Spleen (tissue), 11 donors: ENCODE measurements around the gene PLXNA2. TPM values are rescaled to one million over a fixed set of nuclear protein-coding genes. Genes with fewer than 3 reads are reported as not detected.

Experiments used
- DNase-seq: peaks from one replicate; pipeline ENCODE4 v3.0.0-alpha.2; 2020
- H3K27ac ChIP-seq, 8 donors: fragments of 200-600 bp; sonication (generic) in 7 of 8; 1 replicate in 4 of 8; 2 replicates in 4 of 8; pipeline versions ENCODE4 v1.5.0 to v1.8.0; 2016 to 2021; ENCODE audit warnings: inconsistent platforms in 4 of 8, mild to moderate bottlenecking in 4 of 8, moderate library complexity in 1 of 8
- H3K27me3 ChIP-seq, 7 donors: fragments of 200-600 bp; sonication (generic) in 6 of 7; replicated peaks in 1 of 7; 1 replicate in 4 of 7; 2 replicates in 3 of 7; pipeline versions ENCODE4 v1.5.0 to v1.8.0; 2016 to 2021; ENCODE audit warnings: inconsistent platforms in 3 of 7, mild to moderate bottlenecking in 1 of 7
- H3K36me3 ChIP-seq, 6 donors: fragments of 200-600 bp; sonication (generic) in 5 of 6; 1 replicate in 4 of 6; 2 replicates in 2 of 6; pipeline versions ENCODE4 v1.5.0 to v1.8.0; 2016 to 2021; ENCODE audit warnings: inconsistent platforms in 2 of 6
- H3K4me1 ChIP-seq, 6 donors: fragments of 200-600 bp; sonication (generic) in 5 of 6; 1 replicate in 3 of 6; 2 replicates in 3 of 6; pipeline versions ENCODE4 v1.5.0 to v1.8.0; 2016 to 2021; ENCODE audit warnings: inconsistent platforms in 3 of 6
- H3K4me3 ChIP-seq, 8 donors: fragments of 200-600 bp; sonication (generic) in 7 of 8; 1 replicate in 4 of 8; 2 replicates in 4 of 8; pipeline versions ENCODE4 v1.5.0 to v1.8.0; 2016 to 2021; ENCODE audit warnings: inconsistent platforms in 4 of 8, mild to moderate bottlenecking in 4 of 8, moderate library complexity in 2 of 8
- H3K9me3 ChIP-seq, 8 donors: fragments of 200-600 bp; sonication (generic) in 7 of 8; 1 replicate in 4 of 8; 2 replicates in 4 of 8; pipeline versions ENCODE4 v1.5.0 to v1.8.0; 2016 to 2021; ENCODE audit warnings: inconsistent platforms in 4 of 8
- POLR2A ChIP-seq, 3 donors: fragments of 450-650 bp; IDR thresholded peaks; one replicate each; pipeline ENCODE4 v1.5.1; 2017; ENCODE audit warnings: antibody characterized with exemption in 3 of 3, mild to moderate bottlenecking in 1 of 3
- POLR2AphosphoS5 ChIP-seq, 3 donors: sonication (generic); formaldehyde crosslinking; IDR thresholded peaks; one replicate each; pipeline ENCODE4 v1.5.1; 2017; ENCODE audit warnings: antibody characterized with exemption in 3 of 3
- WGBS, 5 donors: extraction: QIAGEN DNeasy Blood & Tissue Kit in 3 of 5; methylation state at CpG; one replicate each; pipeline versions ENCODE4 v1.1.5 to v1.1.7; 2013 to 2018; 5-methylcytosine and 5-hydroxymethylcytosine counted together
- intact Hi-C: fragments of 100-400 bp; cut with DNase I; formaldehyde crosslinking; loops from one replicate; pipeline ENCODE4 v1.15.0; 2023; ENCODE audit warnings: low total_unique reads
- polyA plus RNA-seq, 3 donors: library from polyadenylated mRNA; stranded (reverse); fragments of 200-250 nt; gene quantifications; one replicate each; pipeline ENCODE4 v1.2.1, GENCODE V29; 2013
- total RNA-seq, 7 donors: library from RNA; depleted of rRNA in 3 of 7; stranded (reverse); fragments of >200 nt in 3 of 7; fragmentation: NEBNext Ultra II Directional in 4 of 7; extraction: Animal tissue kit (Norgen Biotek cat#: 25700) in 4 of 7; gene quantifications; one replicate each; pipeline versions ENCODE4 v1.1.0 to v1.2.1, GENCODE V29; 2016 to 2021
- TF ChIP-seq, protein P1 (sequence below), 11 experiments: fragments of 200-600 bp in 7 of 11; fragments of 450-650 bp in 4 of 11; sonication (generic) in 4 of 11; IDR thresholded peaks in 8 of 11; conservative IDR thresholded peaks in 3 of 11; 1 replicate in 7 of 11; 2 replicates in 4 of 11; pipeline versions ENCODE4 v1.4.0 to v1.8.0; 2016 to 2021; ENCODE audit warnings: antibody characterized with exemption in 11 of 11, inconsistent platforms in 4 of 11, mild to moderate bottlenecking in 1 of 11
- donor health status: healthy with polysubstance abuse.
- donor health status: DM: no; HTN: no; CAD: no; lungs with moderate emphysema.
- donor health status: DM: no; HTN: no; CAD: no.
- donor health status: Bipolar disorder and iron deficiency.
- donor health status: healthy.
- donor health status: DM: no; HTN: no; CAD: no.
- donor health status: DM: yes; HTN: yes; CAD: no.

PLXNA2 gene
- total and polyA plus RNA-seq, 10 donors = 0.93 to 16.9 (median 7.0) TPM

DNA sequence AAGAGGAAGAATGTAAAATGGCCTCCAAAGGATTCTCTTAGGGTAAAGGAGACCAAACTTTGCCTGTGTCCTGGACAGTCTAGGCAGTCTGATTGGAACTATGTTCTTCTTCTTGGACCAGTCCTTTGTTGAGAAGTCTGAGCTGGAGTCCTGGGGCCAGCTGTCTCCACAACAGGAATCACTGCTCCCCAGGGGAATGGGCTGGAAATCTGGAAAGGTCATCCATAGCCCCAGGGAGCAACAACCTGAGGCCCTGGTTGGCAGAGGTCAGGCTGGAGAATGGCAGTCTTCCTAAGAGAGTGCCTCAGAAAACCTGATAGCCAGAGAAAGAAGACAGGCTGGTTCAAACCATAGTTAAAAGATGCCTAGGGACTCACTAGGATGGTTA, 68.7 kb downstream of the PLXNA2 start:
- H3K9me3 ChIP-seq = no peaks in the 10 kb centered on the region
- intact Hi-C loops = no loop called here
- no peak for DNase-seq
- no peak overlapping the region for H3K4me3 ChIP-seq
- TF ChIP-seq, protein P1, sequence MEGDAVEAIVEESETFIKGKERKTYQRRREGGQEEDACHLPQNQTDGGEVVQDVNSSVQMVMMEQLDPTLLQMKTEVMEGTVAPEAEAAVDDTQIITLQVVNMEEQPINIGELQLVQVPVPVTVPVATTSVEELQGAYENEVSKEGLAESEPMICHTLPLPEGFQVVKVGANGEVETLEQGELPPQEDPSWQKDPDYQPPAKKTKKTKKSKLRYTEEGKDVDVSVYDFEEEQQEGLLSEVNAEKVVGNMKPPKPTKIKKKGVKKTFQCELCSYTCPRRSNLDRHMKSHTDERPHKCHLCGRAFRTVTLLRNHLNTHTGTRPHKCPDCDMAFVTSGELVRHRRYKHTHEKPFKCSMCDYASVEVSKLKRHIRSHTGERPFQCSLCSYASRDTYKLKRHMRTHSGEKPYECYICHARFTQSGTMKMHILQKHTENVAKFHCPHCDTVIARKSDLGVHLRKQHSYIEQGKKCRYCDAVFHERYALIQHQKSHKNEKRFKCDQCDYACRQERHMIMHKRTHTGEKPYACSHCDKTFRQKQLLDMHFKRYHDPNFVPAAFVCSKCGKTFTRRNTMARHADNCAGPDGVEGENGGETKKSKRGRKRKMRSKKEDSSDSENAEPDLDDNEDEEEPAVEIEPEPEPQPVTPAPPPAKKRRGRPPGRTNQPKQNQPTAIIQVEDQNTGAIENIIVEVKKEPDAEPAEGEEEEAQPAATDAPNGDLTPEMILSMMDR (IDR thresholded peaks at IDR 0.05 in 8 of 11, conservative IDR thresholded peaks at IDR 0.05 in 3 of 11) = no peak
- TF ChIP-seq POLR2AphosphoS5 (IDR thresholded peaks at IDR 0.05) = no peak
- TF ChIP-seq POLR2A (IDR thresholded peaks at IDR 0.05) = no peak
- no peak overlapping the region for H3K27ac ChIP-seq
- no peaks in the 10 kb centered on the region for H3K27me3 ChIP-seq
- H3K4me1 ChIP-seq = peaks cover 0 to 10% (median 0%) of the 10 kb centered on the region in 6 donors
- H3K36me3 ChIP-seq = no peaks in the 10 kb centered on the region

DNA sequence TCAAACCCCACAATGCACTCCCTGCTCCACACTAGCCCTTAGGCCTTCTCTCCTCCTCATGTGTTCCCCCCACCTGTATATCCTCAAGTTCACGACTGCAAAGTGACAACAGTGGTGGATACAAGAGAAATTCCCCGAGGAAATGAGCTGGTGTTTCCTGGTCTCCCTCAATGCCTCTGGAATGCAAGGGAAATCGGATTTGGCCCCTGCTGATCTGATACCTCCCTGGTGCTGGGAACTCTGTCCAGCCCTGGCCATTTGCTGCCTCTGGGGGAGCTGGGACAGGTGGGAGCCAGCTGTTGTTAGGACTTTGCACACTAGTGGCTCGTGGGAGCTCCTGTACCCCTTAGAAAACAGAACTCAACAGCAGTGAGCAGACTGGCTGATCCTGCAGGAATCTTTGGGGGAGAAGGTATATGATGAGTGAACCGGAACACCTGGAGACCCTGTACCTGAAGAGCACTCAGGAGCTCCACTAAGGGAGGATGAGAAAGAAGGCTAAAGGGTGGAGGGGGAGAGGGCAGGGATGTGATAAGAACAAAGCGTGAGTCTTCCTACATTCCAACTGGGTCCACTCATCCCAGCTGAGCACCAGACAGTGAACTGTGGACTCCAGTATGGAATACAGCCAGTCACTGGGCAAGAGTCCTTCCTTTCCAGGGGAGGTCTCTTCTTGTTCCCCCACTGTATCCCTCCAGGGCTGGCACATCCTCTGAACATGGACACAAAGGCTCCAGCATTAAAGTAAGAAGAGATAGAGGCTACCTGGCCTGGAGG, 69.3 kb downstream of the PLXNA2 start:
- no peak for DNase-seq
- Histone ChIP-seq H3K36me3 (no peaks in the 10 kb centered on the region), H3K27ac (no peak overlapping the region), H3K4me1 (peaks cover 0 to 7% (median 0%) of the 10 kb centered on the region in 6 donors), H3K4me3 (no peak overlapping the region), H3K9me3 (no peaks in the 10 kb centered on the region), H3K27me3 (no peaks in the 10 kb centered on the region)
- intact Hi-C loops = no loop called here
- WGBS, 5 donors = 61 to 73% (median 67%) methylated on average over 6 of the region's 6 CpGs
- TF ChIP-seq POLR2A (IDR thresholded peaks at IDR 0.05) (no peak), POLR2AphosphoS5 (IDR thresholded peaks at IDR 0.05) (no peak)
- TF ChIP-seq, protein P1 (IDR thresholded peaks at IDR 0.05 in 8 of 11, conservative IDR thresholded peaks at IDR 0.05 in 3 of 11) = no peak

DNA sequence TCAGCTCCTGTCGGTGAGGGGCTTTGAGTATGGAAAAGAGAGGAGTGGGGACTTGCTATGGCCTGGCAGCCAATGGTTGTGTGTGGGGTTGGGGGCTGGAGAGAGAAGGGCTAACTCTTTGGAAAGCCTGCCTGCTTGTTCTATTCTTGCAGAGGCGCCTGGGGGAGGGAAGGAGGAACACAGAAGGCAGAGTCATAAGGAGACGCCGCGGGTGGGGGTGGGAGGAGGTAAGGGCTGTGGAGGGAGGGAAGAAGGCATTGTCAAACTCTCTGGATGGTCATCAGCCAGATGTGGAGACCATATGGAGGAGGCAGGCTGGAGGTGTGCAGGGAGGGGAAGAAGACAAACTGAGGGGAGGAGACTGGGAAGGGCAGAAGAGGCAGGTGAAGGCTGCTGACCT, 70.0 kb downstream of the PLXNA2 start:
- WGBS, 5 donors = 75 to 89% (median 81%) methylated on average over 5 of the region's 5 CpGs
- intact Hi-C loops = no loop called here
- no peaks in the 10 kb centered on the region for H3K9me3 ChIP-seq
- H3K36me3 ChIP-seq = no peaks in the 10 kb centered on the region
- no peak for DNase-seq
- H3K4me1 ChIP-seq = no peaks in the 10 kb centered on the region
- no peaks in the 10 kb centered on the region for H3K27me3 ChIP-seq
- no peak for TF ChIP-seq POLR2A (IDR thresholded peaks at IDR 0.05)
- TF ChIP-seq, protein P1 (IDR thresholded peaks at IDR 0.05 in 8 of 11, conservative IDR thresholded peaks at IDR 0.05 in 3 of 11) = no peak
- TF ChIP-seq POLR2AphosphoS5 (IDR thresholded peaks at IDR 0.05) = no peak
- H3K4me3 ChIP-seq = no peak overlapping the region
- H3K27ac ChIP-seq = no peak overlapping the region

DNA sequence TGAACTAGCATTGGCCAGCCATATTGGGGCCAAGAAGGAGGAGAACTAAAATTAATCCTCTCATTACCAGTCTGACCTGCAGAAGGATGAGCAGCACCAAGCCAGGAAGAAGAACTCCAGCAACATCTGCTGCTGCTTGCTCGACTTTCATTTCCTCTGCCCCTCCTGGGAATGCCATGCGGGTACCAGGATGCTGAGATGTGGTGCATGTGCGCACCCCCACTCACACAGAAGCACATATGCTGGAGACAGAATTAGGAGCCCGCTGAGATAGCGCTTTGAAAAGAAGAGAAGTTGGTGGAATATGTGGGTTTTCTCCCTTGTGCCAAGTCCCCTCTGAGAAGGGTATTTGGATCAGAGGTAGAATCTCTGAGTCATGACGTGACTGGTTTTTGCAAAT, 70.4 kb downstream of the PLXNA2 start:
- DNase-seq = no peak
- Histone ChIP-seq H3K4me1 (no peaks in the 10 kb centered on the region), H3K27me3 (no peaks in the 10 kb centered on the region), H3K4me3 (no peak overlapping the region), H3K36me3 (no peaks in the 10 kb centered on the region), H3K27ac (no peak overlapping the region), H3K9me3 (no peaks in the 10 kb centered on the region)
- TF ChIP-seq, protein P1 (IDR thresholded peaks at IDR 0.05 in 8 of 11, conservative IDR thresholded peaks at IDR 0.05 in 3 of 11) = no peak
- TF ChIP-seq POLR2A (IDR thresholded peaks at IDR 0.05) = no peak
- TF ChIP-seq POLR2AphosphoS5 (IDR thresholded peaks at IDR 0.05) = no peak
- intact Hi-C loops = no loop called here
- WGBS, 5 donors = 71 to 88% (median 86%) methylated on average over 6 of the region's 6 CpGs
